Lower lobe of right lung (tissue), 2 donors: Measurements from ENCODE around the gene NHLH1. TPM values are rescaled to one million over a fixed set of nuclear protein-coding genes. Genes with fewer than 3 reads are reported as not detected.
"Not testable (repeated sequence)": the region's sequence is repeated elsewhere in the genome, so short reads cannot be mapped to it uniquely, and the experiment has no call there.

Source experiments
- ATAC-seq, 2 donors: fragments of 200-7000 bp; cut with Tn5 transposase; one replicate each; pipeline ENCODE4 v1.9.1; 2020 to 2022; ENCODE audit warnings: mild to moderate bottlenecking in 2 of 2, moderate library complexity in 2 of 2
- DNase-seq: peaks from one replicate; pipeline ENCODE4 v3.0.0-alpha.2; 2020
- H3K27ac ChIP-seq: fragments of 200-600 bp; one replicate; pipeline ENCODE4 v1.8.0; 2022
- H3K27me3 ChIP-seq: fragments of 200-600 bp; one replicate; pipeline ENCODE4 v1.8.0; 2022; ENCODE audit warnings: low read depth
- H3K36me3 ChIP-seq: fragments of 200-600 bp; one replicate; pipeline ENCODE4 v1.8.0; 2022; ENCODE audit warnings: mild to moderate bottlenecking
- H3K4me1 ChIP-seq: fragments of 200-600 bp; one replicate; pipeline ENCODE4 v1.8.0; 2022
- H3K4me3 ChIP-seq: fragments of 200-600 bp; one replicate; pipeline ENCODE4 v1.8.0; 2022; ENCODE audit warnings: mild to moderate bottlenecking
- H3K9me3 ChIP-seq: fragments of 200-600 bp; one replicate; pipeline ENCODE4 v1.8.0; 2022
- intact Hi-C: fragments of 100-400 bp; cut with DNase I; formaldehyde crosslinking; loops from one replicate; pipeline ENCODE4 v1.11.0; 2022
- total RNA-seq: library from RNA; stranded (reverse); fragmentation: NEBNext Ultra II Directional; extraction: Animal tissue kit (Norgen Biotek cat#: 25700); gene quantifications from one replicate; pipeline ENCODE4 v1.2.1, GENCODE V29; 2021
- TF ChIP-seq, protein P1 (sequence below): fragments of 200-600 bp; IDR thresholded peaks from one replicate; pipeline ENCODE4 v1.8.0; 2022; ENCODE audit warnings: antibody characterized with exemption, mild to moderate bottlenecking
- donor health status: DM: no; HTN: yes; CAD: no; lungs with severe emphysema.

The NHLH1 gene
- total RNA-seq, 1 donor from 2014 or later: 0.15 TPM

DNA sequence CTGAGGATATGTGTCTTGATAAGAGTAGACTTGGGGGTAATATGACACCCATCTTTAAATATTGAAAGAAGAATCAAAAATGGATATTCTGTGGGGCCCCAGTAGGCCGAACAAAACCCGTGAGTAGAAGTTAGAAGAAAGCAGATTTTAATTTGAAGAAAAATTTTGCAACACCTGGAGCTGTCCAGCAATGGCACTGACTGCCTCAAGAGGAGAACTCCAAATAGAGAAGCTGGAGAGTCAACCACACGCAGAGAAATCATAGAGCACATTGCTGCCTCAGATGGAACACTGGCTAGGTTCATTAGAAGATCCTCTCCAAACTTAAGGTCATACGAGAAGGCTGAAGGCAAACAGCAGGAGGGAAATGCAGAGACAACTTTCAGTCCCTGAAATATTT lies 6.8 kb downstream of the NHLH1 start:
- intact Hi-C loops: no loop called here
- DNase-seq (no peak), ATAC-seq (no peak)
- no peak overlapping the region for H3K27ac ChIP-seq
- TF ChIP-seq, protein P1, sequence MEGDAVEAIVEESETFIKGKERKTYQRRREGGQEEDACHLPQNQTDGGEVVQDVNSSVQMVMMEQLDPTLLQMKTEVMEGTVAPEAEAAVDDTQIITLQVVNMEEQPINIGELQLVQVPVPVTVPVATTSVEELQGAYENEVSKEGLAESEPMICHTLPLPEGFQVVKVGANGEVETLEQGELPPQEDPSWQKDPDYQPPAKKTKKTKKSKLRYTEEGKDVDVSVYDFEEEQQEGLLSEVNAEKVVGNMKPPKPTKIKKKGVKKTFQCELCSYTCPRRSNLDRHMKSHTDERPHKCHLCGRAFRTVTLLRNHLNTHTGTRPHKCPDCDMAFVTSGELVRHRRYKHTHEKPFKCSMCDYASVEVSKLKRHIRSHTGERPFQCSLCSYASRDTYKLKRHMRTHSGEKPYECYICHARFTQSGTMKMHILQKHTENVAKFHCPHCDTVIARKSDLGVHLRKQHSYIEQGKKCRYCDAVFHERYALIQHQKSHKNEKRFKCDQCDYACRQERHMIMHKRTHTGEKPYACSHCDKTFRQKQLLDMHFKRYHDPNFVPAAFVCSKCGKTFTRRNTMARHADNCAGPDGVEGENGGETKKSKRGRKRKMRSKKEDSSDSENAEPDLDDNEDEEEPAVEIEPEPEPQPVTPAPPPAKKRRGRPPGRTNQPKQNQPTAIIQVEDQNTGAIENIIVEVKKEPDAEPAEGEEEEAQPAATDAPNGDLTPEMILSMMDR: no peak
- H3K9me3 ChIP-seq: no peaks in the 10 kb centered on the region
- H3K36me3 ChIP-seq: no peaks in the 10 kb centered on the region
- H3K27me3 ChIP-seq: peaks cover 14% of the 10 kb centered on the region
- H3K4me1 ChIP-seq: peaks cover 19% of the 10 kb centered on the region
- no peak overlapping the region for H3K4me3 ChIP-seq

GRCh38 chr1:160374306-160375110 lies 7.6 kb downstream of the NHLH1 start:
- no peak overlapping the region for H3K27ac ChIP-seq
- H3K9me3 ChIP-seq: no peaks in the 10 kb centered on the region
- no peak for ATAC-seq
- TF ChIP-seq, protein P1: no peak
- intact Hi-C loops: no loop called here
- peaks cover 14% of the 10 kb centered on the region for H3K27me3 ChIP-seq
- no peak for DNase-seq
- peaks cover 19% of the 10 kb centered on the region for H3K4me1 ChIP-seq
- H3K36me3 ChIP-seq: no peaks in the 10 kb centered on the region
- H3K4me3 ChIP-seq: no peak overlapping the region

DNA sequence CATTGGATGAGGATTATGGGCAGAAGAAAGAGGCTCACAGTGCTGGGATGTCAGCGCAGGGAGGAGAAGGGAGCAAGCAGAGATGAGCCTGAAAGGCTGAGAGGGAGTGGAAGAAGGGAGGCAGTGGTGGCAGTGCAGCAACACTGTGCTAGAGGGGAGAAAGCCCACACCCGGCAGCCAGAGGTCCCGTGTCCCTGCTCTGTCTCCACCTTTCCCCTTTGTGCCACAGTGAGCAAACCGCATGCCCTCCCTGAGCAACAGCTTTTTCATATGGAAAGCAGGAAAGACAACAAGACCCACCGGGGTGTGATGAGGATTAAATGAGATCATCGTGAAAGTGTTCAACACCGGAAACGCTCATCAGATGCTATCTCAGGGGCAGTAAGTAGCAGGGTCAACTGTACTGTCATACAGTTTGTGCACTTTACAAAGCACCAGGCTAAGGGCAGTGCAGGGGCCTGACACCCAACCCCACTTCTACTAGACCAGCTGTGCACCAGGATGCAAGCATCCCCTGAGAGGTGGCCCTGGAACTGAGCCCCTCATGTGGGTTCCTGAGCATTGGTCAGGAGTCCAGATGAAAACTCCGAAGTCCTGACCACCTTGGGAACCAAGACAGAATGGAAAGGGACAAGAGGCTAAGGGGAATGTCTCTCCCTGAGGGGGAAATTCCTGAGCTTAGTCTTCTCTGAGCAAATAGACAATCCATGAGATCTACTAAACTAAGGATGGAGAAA lies 9.1 kb downstream of the NHLH1 start:
- peaks cover 11% of the 10 kb centered on the region for H3K27me3 ChIP-seq
- H3K4me1 ChIP-seq: peaks cover 19% of the 10 kb centered on the region
- no peak for DNase-seq
- peak; percentile 12 to 40 for ATAC-seq
- no peaks in the 10 kb centered on the region for H3K9me3 ChIP-seq
- intact Hi-C loops: no loop called here
- H3K36me3 ChIP-seq: no peaks in the 10 kb centered on the region
- TF ChIP-seq, protein P1: no peak
- H3K4me3 ChIP-seq: peak overlapping the region; percentile 8
- H3K27ac ChIP-seq: peak overlapping the region; percentile 18

GRCh38 chr1:160376525-160377131 lies 9.8 kb downstream of the NHLH1 start:
- H3K4me1 ChIP-seq: peaks cover 19% of the 10 kb centered on the region
- TF ChIP-seq, protein P1: peak; percentile 84
- no peaks in the 10 kb centered on the region for H3K36me3 ChIP-seq
- ATAC-seq (peak; percentile 79 to 85), DNase-seq (no peak)
- H3K27ac ChIP-seq: no peak overlapping the region
- H3K9me3 ChIP-seq: no peaks in the 10 kb centered on the region
- intact Hi-C loops: no loop called here
- H3K27me3 ChIP-seq: peaks cover 4% of the 10 kb centered on the region
- no peak overlapping the region for H3K4me3 ChIP-seq

- intact Hi-C loops: no loop called here
- no peak overlapping the region for H3K27ac ChIP-seq
- no peak overlapping the region for H3K4me3 ChIP-seq
- ATAC-seq (peak; percentile 59 to 67), DNase-seq (no peak)
- peaks cover 19% of the 10 kb centered on the region for H3K4me1 ChIP-seq
- TF ChIP-seq, protein P1: no peak
- no peaks in the 10 kb centered on the region for H3K36me3 ChIP-seq
- no peaks in the 10 kb centered on the region for H3K9me3 ChIP-seq
- no peaks in the 10 kb centered on the region for H3K27me3 ChIP-seq
Observed at GRCh38 chr1:160377585-160378206, 10.8 kb downstream of the NHLH1 start.

- H3K27me3 ChIP-seq, H3K9me3 ChIP-seq, ATAC-seq, H3K4me1 ChIP-seq, DNase-seq, intact Hi-C loops, H3K27ac ChIP-seq, H3K36me3 ChIP-seq, H3K4me3 ChIP-seq: not testable (repeated sequence)
Observed at GRCh38 chr1:160384812-160385211, 17.9 kb downstream of the NHLH1 start.

DNA sequence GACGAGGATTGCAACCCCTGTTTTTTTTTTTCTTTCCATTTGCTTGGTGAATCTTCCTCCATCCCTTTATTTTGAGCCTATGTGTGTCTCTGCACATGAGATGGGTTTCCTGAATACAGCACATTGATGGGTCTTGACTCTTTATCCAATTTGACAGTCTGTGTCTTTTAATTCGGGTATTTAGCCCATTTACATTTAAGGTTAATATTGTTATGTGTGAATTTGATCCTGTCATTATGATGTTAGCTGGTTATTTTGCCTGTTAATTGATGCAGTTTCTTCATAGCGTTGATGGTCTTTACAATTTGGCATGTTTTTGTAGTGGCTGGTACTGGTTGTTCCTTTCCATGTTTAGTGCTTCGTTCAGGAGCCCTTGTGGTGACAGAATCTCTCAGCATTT lies 21.5 kb downstream of the NHLH1 start:
- H3K4me3 ChIP-seq, H3K4me1 ChIP-seq, H3K36me3 ChIP-seq, DNase-seq, intact Hi-C loops, H3K9me3 ChIP-seq, H3K27ac ChIP-seq, ATAC-seq, H3K27me3 ChIP-seq: not testable (repeated sequence)
